B cell (primary cell): Measurements from ENCODE around the gene HOXB6.

Experiments used
- CTCF ChIP-seq: fragments of 200-600 bp; IDR thresholded peaks from one replicate; pipeline ENCODE4 v1.8.0; 2022; ENCODE audit warnings: antibody characterized with exemption, mild to moderate bottlenecking
- EZH2 ChIP-seq: IDR thresholded peaks from 2 replicates; pipeline ENCODE4 v1.6.1; 2012; ENCODE audit warnings: borderline replicate concordance, low read depth, mild to moderate bottlenecking, moderate library complexity, low read length; ENCODE audit not compliant: insufficient read depth, poor library complexity, severe bottlenecking

GRCh38 chr17:48590607-48591161, 14.1 kb downstream of the HOXB6 start:
- TF ChIP-seq CTCF = no peak
- no peak for TF ChIP-seq EZH2
